HCT116 (cell line): Measurements from ENCODE around the gene DEPDC5.

ENCODE experiments used
- POLR2A ChIP-seq: IDR thresholded peaks from 2 replicates; pipeline ENCODE4 v1.7.0; 2011; ENCODE audit warnings: borderline replicate concordance; ENCODE audit not compliant: insufficient read depth, insufficient read length; ENCODE audit errors: extremely low read depth
- YY1 ChIP-seq: IDR thresholded peaks from 2 replicates; pipeline ENCODE4 v1.6.1; 2011; ENCODE audit warnings: low read length, low read depth, moderate library complexity, mild to moderate bottlenecking; ENCODE audit not compliant: insufficient replicate concordance; ENCODE audit errors: extremely low read depth
- TF ChIP-seq, protein P1 (sequence below): IDR thresholded peaks from 2 replicates; pipeline ENCODE4 v1.6.1; 2012
- TF ChIP-seq, protein P2 (sequence below), 3 experiments: fragments of 200-600 bp in 1 of 3; sonication (generic) in 1 of 3; IDR thresholded peaks in 2 of 3; conservative IDR thresholded peaks in 1 of 3; 2 replicates each; pipeline ENCODE4 v1.5.1; 2012 to 2017; ENCODE audit warnings: low read depth in 2 of 3, low read length in 2 of 3, antibody characterized with exemption in 1 of 3, borderline replicate concordance in 1 of 3, control low read depth in 1 of 3, mild to moderate bottlenecking in 1 of 3, mixed read lengths in 1 of 3, mixed run types in 1 of 3, moderate library complexity in 1 of 3; ENCODE audit not compliant: insufficient read depth in 1 of 3

GRCh38 chr22:31764785-31765184, 11.0 kb downstream of the DEPDC5 start:
- TF ChIP-seq, protein P1, sequence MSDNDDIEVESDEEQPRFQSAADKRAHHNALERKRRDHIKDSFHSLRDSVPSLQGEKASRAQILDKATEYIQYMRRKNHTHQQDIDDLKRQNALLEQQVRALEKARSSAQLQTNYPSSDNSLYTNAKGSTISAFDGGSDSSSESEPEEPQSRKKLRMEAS: no peak
- TF ChIP-seq YY1 (no peak), POLR2A (no peak)
- TF ChIP-seq, protein P2, sequence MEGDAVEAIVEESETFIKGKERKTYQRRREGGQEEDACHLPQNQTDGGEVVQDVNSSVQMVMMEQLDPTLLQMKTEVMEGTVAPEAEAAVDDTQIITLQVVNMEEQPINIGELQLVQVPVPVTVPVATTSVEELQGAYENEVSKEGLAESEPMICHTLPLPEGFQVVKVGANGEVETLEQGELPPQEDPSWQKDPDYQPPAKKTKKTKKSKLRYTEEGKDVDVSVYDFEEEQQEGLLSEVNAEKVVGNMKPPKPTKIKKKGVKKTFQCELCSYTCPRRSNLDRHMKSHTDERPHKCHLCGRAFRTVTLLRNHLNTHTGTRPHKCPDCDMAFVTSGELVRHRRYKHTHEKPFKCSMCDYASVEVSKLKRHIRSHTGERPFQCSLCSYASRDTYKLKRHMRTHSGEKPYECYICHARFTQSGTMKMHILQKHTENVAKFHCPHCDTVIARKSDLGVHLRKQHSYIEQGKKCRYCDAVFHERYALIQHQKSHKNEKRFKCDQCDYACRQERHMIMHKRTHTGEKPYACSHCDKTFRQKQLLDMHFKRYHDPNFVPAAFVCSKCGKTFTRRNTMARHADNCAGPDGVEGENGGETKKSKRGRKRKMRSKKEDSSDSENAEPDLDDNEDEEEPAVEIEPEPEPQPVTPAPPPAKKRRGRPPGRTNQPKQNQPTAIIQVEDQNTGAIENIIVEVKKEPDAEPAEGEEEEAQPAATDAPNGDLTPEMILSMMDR (IDR thresholded peaks at IDR 0.05 in 2 of 3, conservative IDR thresholded peaks at IDR 0.05 in 1 of 3; ENCODE audit: borderline replicate concordance in 1 of 3, insufficient read depth in 1 of 3, low read depth in 2 of 3, low read length in 2 of 3): no peak
